ENCODE data around the gene ANO1. TPM values are rescaled to one million over a fixed set of nuclear protein-coding genes. Genes with fewer than 3 reads are reported as not detected.

ANO1 gene
- total RNA-seq, 6 experiments from 2014 or later = 32.1 to 292 (median 78.0) TPM

DNA sequence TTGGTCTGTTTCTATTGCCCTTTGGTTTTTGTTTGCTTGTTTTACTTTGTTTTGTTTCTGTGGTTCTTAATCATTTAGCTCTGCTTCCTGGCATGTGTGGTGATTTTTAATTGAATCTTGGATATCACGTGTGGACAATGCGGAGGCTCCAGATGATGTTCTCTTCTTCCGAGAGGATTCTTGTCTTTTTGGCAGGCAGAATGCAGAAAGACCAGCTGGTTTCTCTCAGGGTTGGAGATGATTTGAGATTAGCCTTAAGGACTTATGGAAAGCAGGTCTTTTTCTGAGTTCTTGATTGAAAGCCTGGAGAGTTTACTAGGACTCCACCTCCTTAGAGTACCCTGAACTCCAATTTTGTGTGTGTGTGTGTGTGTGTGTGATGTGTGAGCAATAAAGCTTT lies 21.0 kb upstream of the ANO1 start:
- Histone ChIP-seq H3K27me3 (no peaks in the 10 kb centered on the region), H3K27ac (no peak overlapping the region), H3K9me3 (no peaks in the 10 kb centered on the region), H3K36me3 (no peaks in the 10 kb centered on the region), H3K4me1 (no peaks in the 10 kb centered on the region), H3K4me3 (no peak overlapping the region)
- WGBS (ENCODE audit: insufficient coverage, low coverage, low lambda C conversion rate, missing lambda C conversion rate) = 72% methylated on average over 3 of the region's 3 CpGs
- no peak for TF ChIP-seq POLR2A (IDR thresholded peaks at IDR 0.05)
- no peak for TF ChIP-seq CTCF (IDR thresholded peaks at IDR 0.05)
- no peak for DNase-seq
- intact Hi-C loops (cut with DNase I) = no loop called here
- ATAC-seq = no peak

GRCh38 chr11:70059971-70060370 lies 18.1 kb upstream of the ANO1 start:
- no peaks in the 10 kb centered on the region for H3K36me3 ChIP-seq
- no peak for TF ChIP-seq CTCF (IDR thresholded peaks at IDR 0.05)
- TF ChIP-seq POLR2A (IDR thresholded peaks at IDR 0.05) = no peak

GRCh38 chr11:70060611-70061293 lies 17.4 kb upstream of the ANO1 start:
- Histone ChIP-seq H3K4me1 (no peaks in the 10 kb centered on the region), H3K27ac (no peak overlapping the region), H3K36me3 (no peaks in the 10 kb centered on the region), H3K27me3 (no peaks in the 10 kb centered on the region), H3K9me3 (no peaks in the 10 kb centered on the region), H3K4me3 (no peak overlapping the region)
- DNase-seq (no peak), ATAC-seq (no peak)
- TF ChIP-seq POLR2A (IDR thresholded peaks at IDR 0.05) = no peak
- TF ChIP-seq CTCF (IDR thresholded peaks at IDR 0.05) = no peak
- 82% methylated on average over 10 of the region's 10 CpGs for WGBS (ENCODE audit: insufficient coverage, low coverage, low lambda C conversion rate, missing lambda C conversion rate)
- intact Hi-C loops (cut with DNase I) = loop anchor here in 1 of 2 donors (10.0 kb wide), 1 partner anchor 106 kb away; no protein-coding TSS in a partner anchor

More at GRCh38 chr11:70059971-70060370, 18.1 kb upstream of the ANO1 start:
- no peak for DNase-seq
- no peak overlapping the region for H3K27ac ChIP-seq
- H3K4me3 ChIP-seq = no peak overlapping the region
- 79% methylated on average over 5 of the region's 5 CpGs for WGBS (ENCODE audit: insufficient coverage, low coverage, low lambda C conversion rate, missing lambda C conversion rate)
- no peaks in the 10 kb centered on the region for H3K27me3 ChIP-seq
- intact Hi-C loops (cut with DNase I) = loop anchor here in 1 of 2 donors (10.0 kb wide), 1 partner anchor 105 kb away; no protein-coding TSS in a partner anchor
- H3K9me3 ChIP-seq = no peaks in the 10 kb centered on the region
- no peaks in the 10 kb centered on the region for H3K4me1 ChIP-seq
- ATAC-seq = no peak

DNA sequence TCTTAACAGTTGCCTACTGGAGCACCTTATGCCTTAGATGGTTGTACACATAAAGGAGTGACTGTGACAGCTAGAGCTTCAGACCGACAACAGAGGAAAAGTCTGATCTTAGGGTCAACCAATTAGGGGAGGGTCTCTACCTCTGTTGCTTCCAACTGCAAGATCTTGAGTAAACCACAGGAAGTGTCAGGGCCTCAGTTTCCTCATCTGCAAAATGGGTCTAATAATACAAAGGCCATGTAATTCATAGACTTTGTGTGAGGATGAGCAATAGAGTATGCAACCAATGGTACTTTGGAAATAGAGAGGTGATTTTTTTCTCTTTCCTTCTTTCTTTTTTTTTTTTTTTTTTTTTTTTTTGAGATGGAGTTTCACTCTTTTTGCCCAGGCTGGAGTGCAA lies 16.4 kb upstream of the ANO1 start:
- 100% methylated on average over 1 of the region's 1 CpG for WGBS (ENCODE audit: insufficient coverage, low coverage, low lambda C conversion rate, missing lambda C conversion rate)
- no peaks in the 10 kb centered on the region for H3K4me1 ChIP-seq
- H3K4me3 ChIP-seq = no peak overlapping the region
- H3K36me3 ChIP-seq = no peaks in the 10 kb centered on the region
- TF ChIP-seq CTCF (IDR thresholded peaks at IDR 0.05) = no peak
- no peak for TF ChIP-seq POLR2A (IDR thresholded peaks at IDR 0.05)
- H3K27me3 ChIP-seq = no peaks in the 10 kb centered on the region
- ATAC-seq (no peak), DNase-seq (no peak)
- H3K27ac ChIP-seq = no peak overlapping the region
- no peaks in the 10 kb centered on the region for H3K9me3 ChIP-seq
- intact Hi-C loops (cut with DNase I) = loop anchor here in 1 of 2 donors (10.0 kb wide), 1 partner anchor 107 kb away; no protein-coding TSS in a partner anchor
